Activated naive CD8-positive, alpha-beta T cell treated with anti-CD3 and anti-CD28 coated beads for 36 hours (primary cell): Measurements from ENCODE around the gene WIF1. TPM values are rescaled to one million over a fixed set of nuclear protein-coding genes. Genes with fewer than 3 reads are reported as not detected.

Source experiments
- DNase-seq: peaks from one replicate; pipeline ENCODE4 v3.0.0; 2021
- H3K27ac Mint-ChIP-seq: one replicate; pipeline ENCODE4 v1.8.0; 2022; ENCODE audit warnings: mild to moderate bottlenecking, moderate library complexity, mixed read lengths
- H3K27me3 Mint-ChIP-seq: one replicate; pipeline ENCODE4 v1.8.0; 2022; ENCODE audit warnings: mild to moderate bottlenecking, mixed read lengths
- H3K36me3 Mint-ChIP-seq: one replicate; pipeline ENCODE4 v1.8.0; 2021; ENCODE audit warnings: mild to moderate bottlenecking, mixed read lengths
- H3K4me1 Mint-ChIP-seq: one replicate; pipeline ENCODE4 v1.8.0; 2021; ENCODE audit warnings: mixed read lengths
- H3K4me3 Mint-ChIP-seq: one replicate; pipeline ENCODE4 v1.8.0; 2022; ENCODE audit warnings: mild to moderate bottlenecking, moderate library complexity, mixed read lengths
- H3K9me3 Mint-ChIP-seq: one replicate; pipeline ENCODE4 v1.8.0; 2022; ENCODE audit warnings: mixed read lengths
- total RNA-seq, 2 experiments: library from RNA; stranded (reverse); gene quantifications; one replicate each; pipeline ENCODE4 v1.2.3, GENCODE V29; 2021

WIF1 gene
- total RNA-seq, result under 1 TPM; 0.10 TPM

GRCh38 chr12:65121049-65121955 is at the start of gene WIF1:
Gene WIF1, minus strand, starts transcription at chr12:65121305. Its CDS starts 114 bp downstream, at chr12:65121191.
- no peaks in the 10 kb centered on the region for H3K9me3 Mint-ChIP-seq
- peaks cover 4% of the 10 kb centered on the region for H3K4me1 Mint-ChIP-seq
- no peak within 1 kb of the TSS for H3K27ac Mint-ChIP-seq
- peaks cover 62% of the 10 kb centered on the region for H3K27me3 Mint-ChIP-seq
- peak; percentile 48 for DNase-seq
- peak within 1 kb of the TSS; percentile 42 for H3K4me3 Mint-ChIP-seq
- no peaks in the 10 kb centered on the region for H3K36me3 Mint-ChIP-seq

DNA sequence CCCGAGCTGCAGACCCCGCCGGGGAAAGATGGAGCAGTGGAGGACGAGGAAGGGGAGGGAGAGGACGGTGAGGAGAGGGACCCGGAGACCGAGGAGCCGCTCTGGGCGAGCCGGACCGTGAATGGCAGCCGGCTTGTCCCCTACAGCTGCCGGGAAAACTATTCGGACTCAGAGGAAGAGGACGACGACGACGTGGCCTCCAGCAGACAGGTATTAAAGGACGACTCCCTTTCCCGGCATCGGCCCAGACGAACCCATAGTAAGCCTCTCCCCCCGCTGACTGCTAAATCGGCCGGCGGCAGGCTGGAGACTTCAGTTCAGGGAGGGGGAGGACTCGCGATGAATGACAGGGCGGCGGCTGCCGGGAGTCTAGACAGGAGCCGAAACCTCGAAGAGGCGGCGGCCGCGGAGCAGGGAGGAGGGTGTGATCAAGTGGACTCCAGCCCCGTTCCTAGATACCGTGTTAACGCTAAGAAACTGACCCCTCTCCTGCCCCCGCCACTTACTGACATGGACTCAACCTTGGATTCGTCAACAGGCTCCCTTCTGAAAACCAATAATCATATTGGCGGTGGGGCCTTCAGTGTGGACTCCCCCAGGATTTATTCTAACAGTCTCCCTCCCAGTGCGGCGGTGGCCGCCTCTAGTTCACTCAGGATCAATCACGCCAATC is 49.2 kb upstream of the WIF1 start:
- Mint-ChIP-seq H3K4me1 (peaks cover 30% of the 10 kb centered on the region), H3K27ac (peak overlapping the region; percentile 87), H3K36me3 (peaks cover 22% of the 10 kb centered on the region), H3K9me3 (no peaks in the 10 kb centered on the region), H3K4me3 (peak overlapping the region; percentile 91), H3K27me3 (no peaks in the 10 kb centered on the region)
- DNase-seq, result peak; percentile 70

- H3K36me3 Mint-ChIP-seq, result peaks cover 22% of the 10 kb centered on the region
- peak within 1 kb of the TSS; percentile 94 for H3K27ac Mint-ChIP-seq
- DNase-seq, result peak; percentile 93
- H3K4me3 Mint-ChIP-seq, result peak within 1 kb of the TSS; percentile 91
- no peaks in the 10 kb centered on the region for H3K9me3 Mint-ChIP-seq
- no peaks in the 10 kb centered on the region for H3K27me3 Mint-ChIP-seq
- peaks cover 30% of the 10 kb centered on the region for H3K4me1 Mint-ChIP-seq
Observed at GRCh38 chr12:65169320-65170208, 48.5 kb upstream of the WIF1 start, which contains the start of gene LEMD3. Gene LEMD3, plus strand, starts transcription at chr12:65169583. Its CDS starts 14 bp downstream, at chr12:65169597.

DNA sequence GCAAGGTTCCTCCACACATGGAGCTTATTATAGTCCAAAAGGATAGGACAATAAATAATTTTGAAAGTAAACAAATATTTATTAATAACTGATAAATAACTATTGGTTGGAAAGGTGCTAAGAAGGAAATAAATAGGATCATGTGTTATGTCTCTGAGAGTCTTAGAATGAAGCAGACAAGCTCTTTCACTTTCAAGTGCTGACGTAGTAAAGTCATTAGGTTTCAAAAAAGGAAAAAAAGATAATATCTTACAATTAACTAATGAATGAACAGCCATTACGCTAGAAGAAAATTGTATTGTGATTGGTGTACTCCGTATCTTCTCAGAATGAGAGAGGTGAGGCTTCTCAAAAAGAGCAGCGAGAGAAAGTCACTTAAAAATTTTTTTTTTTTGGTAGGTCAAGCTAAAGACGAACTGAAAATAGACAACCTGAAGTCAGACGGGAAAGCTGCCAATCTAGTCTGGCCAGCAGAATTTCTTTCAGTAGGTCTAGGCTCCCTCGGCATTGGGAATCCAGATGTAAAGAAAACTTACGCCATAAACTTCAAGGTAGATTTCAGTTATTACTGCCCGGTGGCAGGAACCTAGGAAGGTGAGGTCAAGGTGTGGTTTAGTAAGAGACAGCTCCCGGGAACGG is 47.7 kb upstream of the WIF1 start:
- peaks cover 30% of the 10 kb centered on the region for H3K4me1 Mint-ChIP-seq
- H3K4me3 Mint-ChIP-seq, result peak overlapping the region; percentile 91

GRCh38 chr12:65164774-65165173 is 43.7 kb upstream of the WIF1 start:
- Mint-ChIP-seq H3K27ac (no peak overlapping the region), H3K9me3 (no peaks in the 10 kb centered on the region), H3K4me1 (peaks cover 13% of the 10 kb centered on the region), H3K4me3 (no peak overlapping the region), H3K36me3 (no peaks in the 10 kb centered on the region), H3K27me3 (peaks cover 25% of the 10 kb centered on the region)
- DNase-seq, result no peak

More for the DNA sequence above, 47.7 kb upstream of the WIF1 start:
- Mint-ChIP-seq H3K27ac (peak overlapping the region; percentile 94), H3K27me3 (no peaks in the 10 kb centered on the region), H3K36me3 (peaks cover 22% of the 10 kb centered on the region), H3K9me3 (no peaks in the 10 kb centered on the region)
- DNase-seq, result no peak

DNA sequence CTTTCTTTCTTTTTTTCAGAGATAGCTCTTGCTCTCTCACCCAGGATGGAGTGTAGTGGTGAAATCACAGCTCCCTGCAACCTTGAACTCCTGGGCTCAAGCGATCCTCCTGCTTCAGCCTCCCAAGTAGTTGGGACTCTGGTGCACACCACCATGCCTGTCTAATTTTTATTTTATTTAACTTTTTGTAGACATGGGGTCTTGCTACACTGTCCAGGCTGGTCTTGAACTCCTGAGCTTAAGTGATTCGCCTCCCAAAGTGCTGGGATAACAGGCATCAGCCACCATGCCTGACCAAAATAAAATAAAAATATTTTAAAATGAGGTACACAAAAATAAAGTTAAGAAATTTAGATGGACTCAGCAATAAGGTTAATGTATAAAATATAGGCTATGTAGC is 43.1 kb upstream of the WIF1 start:
- H3K4me1 Mint-ChIP-seq, result peaks cover 11% of the 10 kb centered on the region
- H3K36me3 Mint-ChIP-seq, result no peaks in the 10 kb centered on the region
- H3K9me3 Mint-ChIP-seq, result no peaks in the 10 kb centered on the region
- H3K27me3 Mint-ChIP-seq, result peaks cover 26% of the 10 kb centered on the region
- no peak overlapping the region for H3K4me3 Mint-ChIP-seq
- H3K27ac Mint-ChIP-seq, result no peak overlapping the region
- DNase-seq, result no peak

GRCh38 chr12:65162609-65163008 is 41.5 kb upstream of the WIF1 start:
- H3K9me3 Mint-ChIP-seq, result no peaks in the 10 kb centered on the region
- no peaks in the 10 kb centered on the region for H3K36me3 Mint-ChIP-seq
- no peak overlapping the region for H3K4me3 Mint-ChIP-seq
- H3K4me1 Mint-ChIP-seq, result peaks cover 3% of the 10 kb centered on the region
- DNase-seq, result no peak
- H3K27me3 Mint-ChIP-seq, result peaks cover 26% of the 10 kb centered on the region
- H3K27ac Mint-ChIP-seq, result no peak overlapping the region

- Mint-ChIP-seq H3K36me3 (no peaks in the 10 kb centered on the region), H3K27ac (peak overlapping the region; percentile 78), H3K9me3 (no peaks in the 10 kb centered on the region), H3K4me3 (peak overlapping the region; percentile 38), H3K4me1 (peaks cover 13% of the 10 kb centered on the region), H3K27me3 (peaks cover 16% of the 10 kb centered on the region)
- no peak for DNase-seq
Observed at GRCh38 chr12:65157091-65157490, 36.0 kb upstream of the WIF1 start.

DNA sequence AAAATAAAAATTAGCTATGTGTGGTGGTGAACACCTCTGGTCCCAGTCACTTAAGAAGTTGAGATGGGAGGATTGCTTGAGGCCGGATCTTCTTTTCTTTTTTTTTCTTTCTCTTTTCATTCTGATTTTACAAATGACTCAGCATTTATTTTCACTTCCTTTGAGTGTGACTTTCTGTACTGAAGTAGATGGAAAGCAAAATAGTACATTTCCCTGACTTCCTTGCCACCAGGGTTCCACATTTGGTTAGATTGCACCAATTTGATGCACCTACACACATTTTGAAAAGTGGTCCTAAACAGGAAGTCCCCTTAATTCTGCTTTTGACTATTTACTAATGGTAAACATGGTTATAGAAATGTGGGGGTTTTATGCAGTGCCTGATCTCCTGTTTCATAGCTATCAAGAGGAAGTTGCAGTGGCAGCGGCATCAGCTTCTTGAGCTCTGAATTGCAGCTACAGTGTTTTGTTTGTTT is 35.3 kb upstream of the WIF1 start:
- peak overlapping the region; percentile 78 for H3K27ac Mint-ChIP-seq
- H3K4me1 Mint-ChIP-seq, result peaks cover 13% of the 10 kb centered on the region
- H3K27me3 Mint-ChIP-seq, result peaks cover 17% of the 10 kb centered on the region
- no peak for DNase-seq
- peak overlapping the region; percentile 38 for H3K4me3 Mint-ChIP-seq
- no peaks in the 10 kb centered on the region for H3K9me3 Mint-ChIP-seq
- H3K36me3 Mint-ChIP-seq, result no peaks in the 10 kb centered on the region

- Mint-ChIP-seq H3K27ac (peak overlapping the region; percentile 78), H3K27me3 (peaks cover 17% of the 10 kb centered on the region), H3K9me3 (no peaks in the 10 kb centered on the region), H3K4me3 (no peak overlapping the region), H3K4me1 (peaks cover 13% of the 10 kb centered on the region), H3K36me3 (no peaks in the 10 kb centered on the region)
- no peak for DNase-seq
Observed at GRCh38 chr12:65155784-65156183, 34.7 kb upstream of the WIF1 start.

- Mint-ChIP-seq H3K4me3 (no peak overlapping the region), H3K27me3 (peaks cover 17% of the 10 kb centered on the region), H3K27ac (no peak overlapping the region), H3K9me3 (no peaks in the 10 kb centered on the region), H3K36me3 (no peaks in the 10 kb centered on the region), H3K4me1 (peaks cover 13% of the 10 kb centered on the region)
- no peak for DNase-seq
Observed at GRCh38 chr12:65152596-65152995, 31.5 kb upstream of the WIF1 start.

- no peak for DNase-seq
- H3K4me3 Mint-ChIP-seq, result no peak overlapping the region
- H3K27ac Mint-ChIP-seq, result no peak overlapping the region
- no peaks in the 10 kb centered on the region for H3K36me3 Mint-ChIP-seq
- H3K27me3 Mint-ChIP-seq, result peaks cover 17% of the 10 kb centered on the region
- no peaks in the 10 kb centered on the region for H3K9me3 Mint-ChIP-seq
- H3K4me1 Mint-ChIP-seq, result peaks cover 11% of the 10 kb centered on the region
Observed at GRCh38 chr12:65152012-65152411, 30.9 kb upstream of the WIF1 start.

- Mint-ChIP-seq H3K4me1 (no peaks in the 10 kb centered on the region), H3K36me3 (no peaks in the 10 kb centered on the region), H3K4me3 (no peak overlapping the region), H3K9me3 (no peaks in the 10 kb centered on the region), H3K27me3 (peaks cover 28% of the 10 kb centered on the region), H3K27ac (no peak overlapping the region)
- DNase-seq, result no peak
Observed at GRCh38 chr12:65147312-65147905, 26.3 kb upstream of the WIF1 start.

- H3K4me3 Mint-ChIP-seq, result no peak overlapping the region
- no peaks in the 10 kb centered on the region for H3K36me3 Mint-ChIP-seq
- H3K27ac Mint-ChIP-seq, result no peak overlapping the region
- no peak for DNase-seq
- H3K4me1 Mint-ChIP-seq, result no peaks in the 10 kb centered on the region
- peaks cover 5% of the 10 kb centered on the region for H3K9me3 Mint-ChIP-seq
- peaks cover 28% of the 10 kb centered on the region for H3K27me3 Mint-ChIP-seq
Observed at GRCh38 chr12:65140738-65141137, 19.6 kb upstream of the WIF1 start.
